Esophagus muscularis mucosa (tissue), 4 donors: Measurements from ENCODE around the gene BCAS2. TPM values are rescaled to one million over a fixed set of nuclear protein-coding genes. Genes with fewer than 3 reads are reported as not detected.

Experiments
- DNase-seq: peaks from one replicate; pipeline ENCODE4 v3.0.0-alpha.2; 2017; ENCODE audit errors: extremely low spot score
- H3K27ac ChIP-seq, 4 donors: fragments of 200-600 bp; sonication (generic); replicated peaks in 1 of 4; 1 replicate in 3 of 4; 2 replicates in 1 of 4; pipeline ENCODE4 v1.5.1; 2016 to 2019; ENCODE audit warnings: mild to moderate bottlenecking in 1 of 4
- H3K27me3 ChIP-seq, 4 donors: fragments of 200-600 bp; sonication (generic); one replicate each; pipeline versions ENCODE4 v1.5.1 to v1.6.0; 2016 to 2019
- H3K36me3 ChIP-seq, 4 donors: fragments of 200-600 bp; sonication (generic); one replicate each; pipeline ENCODE4 v1.5.1; 2016 to 2019
- H3K4me1 ChIP-seq, 4 donors: fragments of 200-600 bp; sonication (generic); one replicate each; pipeline ENCODE4 v1.5.1; 2016 to 2019
- H3K4me3 ChIP-seq, 4 donors: fragments of 200-600 bp; sonication (generic); 1 replicate in 2 of 4; 2 replicates in 2 of 4; pipeline ENCODE4 v1.5.1; 2016 to 2019; ENCODE audit warnings: mild to moderate bottlenecking in 4 of 4, moderate library complexity in 1 of 4
- H3K9me3 ChIP-seq, 4 donors: fragments of 200-600 bp; sonication (generic); 1 replicate in 3 of 4; 2 replicates in 1 of 4; pipeline ENCODE4 v1.5.1; 2016 to 2019
- EP300 ChIP-seq: sonication (generic); formaldehyde crosslinking; IDR thresholded peaks from one replicate; pipeline ENCODE4 v1.6.1; 2017; ENCODE audit warnings: antibody characterized with exemption
- POLR2A ChIP-seq: fragments of 450-650 bp; IDR thresholded peaks from one replicate; pipeline ENCODE4 v1.6.1; 2017; ENCODE audit warnings: antibody characterized with exemption, moderate library complexity, mild to moderate bottlenecking, low read depth
- POLR2AphosphoS5 ChIP-seq, 2 donors: sonication (generic); formaldehyde crosslinking; IDR thresholded peaks; one replicate each; pipeline ENCODE4 v1.6.1; 2017; ENCODE audit warnings: antibody characterized with exemption in 2 of 2
- WGBS: methylation state at CpG from one replicate; pipeline ENCODE4 v1.1.5; 2018; 5-methylcytosine and 5-hydroxymethylcytosine counted together
- intact Hi-C: fragments of 100-400 bp; cut with DNase I; formaldehyde crosslinking; loops from one replicate; pipeline ENCODE4 v1.15.1; 2023
- total RNA-seq, 4 donors: library from RNA; depleted of rRNA; stranded (reverse); fragments of >200 nt; gene quantifications; one replicate each; pipeline versions ENCODE4 v1.1.0 to v1.2.1, GENCODE V29; 2016
- TF ChIP-seq, protein P1 (sequence below), 3 experiments: fragments of 200-600 bp in 2 of 3; fragments of 450-650 bp in 1 of 3; sonication (generic) in 2 of 3; IDR thresholded peaks; one replicate each; pipeline ENCODE4 v1.5.1; 2017 to 2019; ENCODE audit warnings: antibody characterized with exemption in 3 of 3, mild to moderate bottlenecking in 2 of 3, moderate library complexity in 1 of 3

The BCAS2 gene
- total RNA-seq, 4 donors from 2014 or later, result 25.9 to 44.0 (median 34.1) TPM

DNA sequence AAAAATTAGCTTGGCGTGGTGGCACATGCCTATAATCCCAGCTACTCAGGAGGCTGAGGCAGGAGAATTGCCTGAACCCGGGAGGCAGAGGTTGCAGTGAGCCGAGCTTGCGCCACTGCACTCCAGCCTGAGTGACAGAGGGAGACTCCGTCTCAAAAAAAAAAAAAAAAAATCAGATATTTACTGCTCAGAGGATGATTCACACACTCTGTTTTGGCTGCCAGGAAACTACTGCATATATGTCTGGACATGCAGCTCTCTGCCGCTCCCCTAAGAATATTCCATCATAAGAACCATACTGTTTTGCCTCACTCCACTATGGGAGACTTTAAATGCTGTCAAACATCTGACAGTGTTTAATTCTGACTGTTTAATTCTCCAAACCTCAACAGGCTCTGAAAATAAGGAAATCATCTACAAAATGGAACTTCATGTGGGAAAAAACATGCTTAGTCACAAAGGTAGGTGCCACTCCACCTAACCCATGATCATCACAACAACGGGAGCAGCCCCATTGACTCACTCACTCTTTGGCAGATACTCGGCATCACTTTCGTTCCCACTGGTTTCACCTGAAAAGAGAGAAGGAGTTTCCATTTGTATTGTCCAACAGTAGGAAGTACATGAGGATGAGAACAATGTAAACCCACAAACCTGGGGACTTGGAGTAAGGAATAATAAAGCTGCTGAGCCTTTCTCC, 29.3 kb upstream of the BCAS2 start:
- no peak for TF ChIP-seq EP300
- TF ChIP-seq POLR2AphosphoS5 (IDR thresholded peaks at IDR 0.05), result no peak
- TF ChIP-seq, protein P1, sequence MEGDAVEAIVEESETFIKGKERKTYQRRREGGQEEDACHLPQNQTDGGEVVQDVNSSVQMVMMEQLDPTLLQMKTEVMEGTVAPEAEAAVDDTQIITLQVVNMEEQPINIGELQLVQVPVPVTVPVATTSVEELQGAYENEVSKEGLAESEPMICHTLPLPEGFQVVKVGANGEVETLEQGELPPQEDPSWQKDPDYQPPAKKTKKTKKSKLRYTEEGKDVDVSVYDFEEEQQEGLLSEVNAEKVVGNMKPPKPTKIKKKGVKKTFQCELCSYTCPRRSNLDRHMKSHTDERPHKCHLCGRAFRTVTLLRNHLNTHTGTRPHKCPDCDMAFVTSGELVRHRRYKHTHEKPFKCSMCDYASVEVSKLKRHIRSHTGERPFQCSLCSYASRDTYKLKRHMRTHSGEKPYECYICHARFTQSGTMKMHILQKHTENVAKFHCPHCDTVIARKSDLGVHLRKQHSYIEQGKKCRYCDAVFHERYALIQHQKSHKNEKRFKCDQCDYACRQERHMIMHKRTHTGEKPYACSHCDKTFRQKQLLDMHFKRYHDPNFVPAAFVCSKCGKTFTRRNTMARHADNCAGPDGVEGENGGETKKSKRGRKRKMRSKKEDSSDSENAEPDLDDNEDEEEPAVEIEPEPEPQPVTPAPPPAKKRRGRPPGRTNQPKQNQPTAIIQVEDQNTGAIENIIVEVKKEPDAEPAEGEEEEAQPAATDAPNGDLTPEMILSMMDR (IDR thresholded peaks at IDR 0.05), result no peak
- TF ChIP-seq POLR2A, result no peak
- Histone ChIP-seq H3K36me3 (peaks cover 17 to 42% (median 25%) of the 10 kb centered on the region in 4 donors), H3K27ac (no peak overlapping the region)

DNA sequence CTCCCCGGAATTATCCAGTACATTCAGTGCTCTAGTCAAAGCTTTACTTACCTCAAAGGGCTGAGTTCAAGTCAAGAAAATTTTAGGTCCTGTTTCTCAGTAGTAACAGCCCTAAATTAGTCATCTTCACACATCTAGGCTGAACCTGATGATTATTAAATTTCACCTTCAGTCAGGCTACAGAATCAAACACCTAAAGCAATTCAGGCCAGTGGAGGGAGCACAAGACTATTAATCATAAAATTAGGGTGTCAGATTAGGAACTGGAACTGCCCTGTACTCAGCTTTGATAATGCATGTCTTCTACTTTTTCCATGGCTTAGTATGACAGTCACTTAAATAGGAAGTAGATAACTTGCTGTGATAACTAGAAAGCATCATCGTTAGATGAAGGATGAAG, 28.4 kb upstream of the BCAS2 start:
- H3K9me3 ChIP-seq, result no peaks in the 10 kb centered on the region
- WGBS, result 94% methylated on average over 2 of the region's 2 CpGs
- H3K27ac ChIP-seq, result no peak overlapping the region
- TF ChIP-seq EP300, result no peak
- TF ChIP-seq POLR2A, result no peak
- no peak for TF ChIP-seq POLR2AphosphoS5 (IDR thresholded peaks at IDR 0.05)
- TF ChIP-seq, protein P1 (IDR thresholded peaks at IDR 0.05), result no peak
- H3K4me1 ChIP-seq, result no peaks in the 10 kb centered on the region
- no peak overlapping the region for H3K4me3 ChIP-seq
- no peak for DNase-seq
- intact Hi-C loops, result no loop called here
- no peaks in the 10 kb centered on the region for H3K27me3 ChIP-seq
- H3K36me3 ChIP-seq, result peaks cover 19 to 46% (median 30%) of the 10 kb centered on the region in 4 donors

More for the DNA sequence above, 29.3 kb upstream of the BCAS2 start:
- Histone ChIP-seq H3K4me1 (no peaks in the 10 kb centered on the region), H3K9me3 (no peaks in the 10 kb centered on the region), H3K27me3 (no peaks in the 10 kb centered on the region), H3K4me3 (no peak overlapping the region)
- no peak for DNase-seq
- intact Hi-C loops, result no loop called here
- 90% methylated on average over 9 of the region's 9 CpGs for WGBS

DNA sequence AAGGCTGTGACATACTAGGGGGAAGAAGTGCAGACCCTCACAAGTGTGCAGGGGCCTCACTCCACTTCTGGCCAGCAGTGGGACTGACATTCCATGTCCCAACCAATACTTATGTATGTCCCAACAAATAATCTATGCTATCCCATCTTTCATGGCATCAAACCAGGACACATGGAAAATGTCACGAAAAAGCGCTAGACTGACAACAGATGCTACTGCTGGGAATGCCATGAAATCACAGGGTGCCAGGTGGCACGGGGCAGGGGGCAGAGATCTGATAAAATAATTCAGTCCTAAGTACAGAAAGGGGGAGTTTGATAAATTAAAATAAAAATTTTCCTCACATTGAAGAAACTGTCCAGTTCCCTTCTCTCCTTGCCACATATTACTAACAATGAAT, 27.6 kb upstream of the BCAS2 start:
- Histone ChIP-seq H3K4me1 (no peaks in the 10 kb centered on the region), H3K36me3 (peaks cover 19 to 51% (median 31%) of the 10 kb centered on the region in 4 donors), H3K27me3 (no peaks in the 10 kb centered on the region), H3K9me3 (no peaks in the 10 kb centered on the region), H3K4me3 (no peak overlapping the region), H3K27ac (no peak overlapping the region)
- TF ChIP-seq POLR2A (no peak), POLR2AphosphoS5 (IDR thresholded peaks at IDR 0.05) (no peak), EP300 (no peak)
- TF ChIP-seq, protein P1 (IDR thresholded peaks at IDR 0.05), result no peak
- intact Hi-C loops, result no loop called here
- 86% methylated on average over 3 of the region's 3 CpGs for WGBS
- no peak for DNase-seq

DNA sequence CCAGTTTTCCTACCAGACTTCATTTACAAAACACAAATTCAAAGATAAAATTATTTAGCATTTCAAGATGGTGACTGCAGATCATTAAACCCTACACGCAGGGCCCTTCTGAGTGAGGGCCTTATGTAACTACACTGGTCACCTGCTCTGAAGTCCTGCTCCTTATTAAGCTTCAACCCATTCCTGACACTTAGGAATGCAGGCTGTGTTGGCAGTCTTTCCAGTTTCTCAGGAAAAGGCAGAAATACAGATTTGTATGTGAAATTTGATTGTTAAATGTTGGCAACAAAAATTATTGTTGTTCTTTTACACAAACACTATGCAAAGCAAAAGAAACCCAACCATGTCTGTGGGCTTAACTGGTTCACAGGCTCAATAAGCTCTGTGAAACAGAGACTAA, 25.8 kb upstream of the BCAS2 start:
- H3K36me3 ChIP-seq, result peaks cover 24 to 58% (median 37%) of the 10 kb centered on the region in 4 donors

More for the DNA sequence above, 25.8 kb upstream of the BCAS2 start:
- 65% methylated on average over 1 of the region's 1 CpG for WGBS
- no peak for DNase-seq
- H3K27me3 ChIP-seq, result no peaks in the 10 kb centered on the region
- H3K27ac ChIP-seq, result no peak overlapping the region
- intact Hi-C loops, result no loop called here
- no peaks in the 10 kb centered on the region for H3K9me3 ChIP-seq
- no peaks in the 10 kb centered on the region for H3K4me1 ChIP-seq
- TF ChIP-seq POLR2A, result no peak
- TF ChIP-seq, protein P1 (IDR thresholded peaks at IDR 0.05), result no peak
- no peak for TF ChIP-seq EP300
- no peak for TF ChIP-seq POLR2AphosphoS5 (IDR thresholded peaks at IDR 0.05)
- H3K4me3 ChIP-seq, result no peak overlapping the region
